Body of pancreas (tissue), 4 donors: ENCODE results near the gene CSNK2A2.

Source experiments
- CTCF ChIP-seq, 7 experiments: fragments of 450-650 bp in 4 of 7; fragments of 200-600 bp in 3 of 7; sonication (generic) in 3 of 7; IDR thresholded peaks; one replicate each; pipeline ENCODE4 v1.5.1; 2016 to 2019; ENCODE audit warnings: antibody characterized with exemption in 7 of 7
- POLR2A ChIP-seq, 3 donors: fragments of 450-650 bp; IDR thresholded peaks; one replicate each; pipeline ENCODE4 v1.6.1; 2016; ENCODE audit warnings: antibody characterized with exemption in 3 of 3, mild to moderate bottlenecking in 2 of 3

GRCh38 chr16:58195344-58195743 lies 2.6 kb downstream of the CSNK2A2 start:
- TF ChIP-seq CTCF (IDR thresholded peaks at IDR 0.05) (no peak), POLR2A (IDR thresholded peaks at IDR 0.05) (no peak)
